SK-N-SH treated with all-trans-retinoic acid at 6 μM for 48 hours (cell line): ENCODE data around the gene GLI3.
A peak's percentile ranks its signal among the peaks of the same experiment; 100 is the strongest.

Experiments
- ATAC-seq: fragments of 200-7000 bp; cut with Tn5 transposase; 3 replicates; pipeline ENCODE4 v1.9.1; 2020; ENCODE audit warnings: mild to moderate bottlenecking, moderate library complexity
- ARNTL ChIP-seq: fragments of 450-650 bp; formaldehyde crosslinking; IDR thresholded peaks from 2 replicates; pipeline ENCODE4 v1.5.0; 2020; ENCODE audit warnings: low read depth, mild to moderate bottlenecking, moderate library complexity, borderline replicate concordance
- BACH2 ChIP-seq: fragments of 250-450 bp; sonication (Bioruptor Pico); IDR thresholded peaks from 2 replicates; pipeline ENCODE4 v1.9.0; 2021; ENCODE audit warnings: mild to moderate bottlenecking, borderline replicate concordance
- CSDC2 ChIP-seq: fragments of 250-450 bp; sonication (Bioruptor Pico); IDR thresholded peaks from 2 replicates; pipeline ENCODE4 v1.5.0; 2020; ENCODE audit warnings: mild to moderate bottlenecking, moderate library complexity
- ESRRG ChIP-seq: fragments of 250-450 bp; sonication (Bioruptor Pico); IDR thresholded peaks from 2 replicates; pipeline ENCODE4 v1.6.1; 2021; ENCODE audit warnings: mild to moderate bottlenecking
- ISL1 ChIP-seq: fragments of 250-450 bp; sonication (Bioruptor Pico); IDR thresholded peaks from 2 replicates; pipeline ENCODE4 v2.1.2; 2022; ENCODE audit warnings: mild to moderate bottlenecking, moderate library complexity
- OSR1 ChIP-seq: fragments of 250-450 bp; sonication (Bioruptor Pico); IDR thresholded peaks from 2 replicates; pipeline ENCODE4 v1.8.0; 2022; ENCODE audit warnings: moderate library complexity, mild to moderate bottlenecking, inconsistent platforms
- PPARA ChIP-seq: fragments of 250-450 bp; sonication (Bioruptor Pico); IDR thresholded peaks from 2 replicates; pipeline ENCODE4 v1.5.0; 2020; ENCODE audit warnings: mild to moderate bottlenecking, borderline replicate concordance
- RARB ChIP-seq: fragments of 250-450 bp; sonication (Bioruptor Pico); IDR thresholded peaks from 2 replicates; pipeline ENCODE4 v1.8.0; 2021; ENCODE audit warnings: mild to moderate bottlenecking, moderate library complexity
- SNAI2 ChIP-seq: fragments of 250-450 bp; sonication (Bioruptor Pico); IDR thresholded peaks from 2 replicates; pipeline ENCODE4 v1.5.0; 2020; ENCODE audit warnings: mild to moderate bottlenecking, moderate library complexity
- TCF4 ChIP-seq: fragments of 250-450 bp; sonication (Bioruptor Pico); IDR thresholded peaks from 2 replicates; pipeline ENCODE4 v1.8.0; 2021; ENCODE audit warnings: mild to moderate bottlenecking, moderate library complexity, borderline replicate concordance
- TOX ChIP-seq: fragments of 250-450 bp; sonication (Bioruptor Pico); IDR thresholded peaks from 2 replicates; pipeline ENCODE4 v1.8.0; 2021; ENCODE audit warnings: mild to moderate bottlenecking, moderate library complexity, borderline replicate concordance
- ZC3H10 ChIP-seq: fragments of 250-450 bp; sonication (Bioruptor Pico); IDR thresholded peaks from 2 replicates; pipeline ENCODE4 v1.5.1; 2021; ENCODE audit warnings: mild to moderate bottlenecking, moderate library complexity
- ZFP3 ChIP-seq: fragments of 250-450 bp; sonication (Bioruptor Pico); IDR thresholded peaks from 2 replicates; pipeline ENCODE4 v1.5.0; 2020; ENCODE audit warnings: mild to moderate bottlenecking, moderate library complexity
- ZFP30 ChIP-seq: fragments of 450-650 bp; formaldehyde crosslinking; IDR thresholded peaks from 2 replicates; pipeline ENCODE4 v1.5.0; 2022; ENCODE audit warnings: mild to moderate bottlenecking, moderate library complexity
- ZNF565 ChIP-seq: fragments of 450-650 bp; formaldehyde crosslinking; conservative IDR thresholded peaks from 2 replicates; pipeline ENCODE4 v1.5.0; 2020; ENCODE audit warnings: low read depth, mild to moderate bottlenecking, moderate library complexity
- ZNF70 ChIP-seq: fragments of 450-650 bp; formaldehyde crosslinking; IDR thresholded peaks from 2 replicates; pipeline ENCODE4 v1.5.0; 2020; ENCODE audit warnings: mild to moderate bottlenecking, moderate library complexity
- ZNF8 ChIP-seq: fragments of 450-650 bp; formaldehyde crosslinking; IDR thresholded peaks from 2 replicates; pipeline ENCODE4 v1.5.0; 2020; ENCODE audit warnings: mild to moderate bottlenecking, moderate library complexity
- TF ChIP-seq, protein P1 (sequence below): fragments of 250-450 bp; sonication (Bioruptor Pico); IDR thresholded peaks from 2 replicates; pipeline ENCODE4 v1.5.0; 2020; ENCODE audit warnings: mild to moderate bottlenecking, moderate library complexity
- TF ChIP-seq, protein P2 (sequence below): fragments of 250-450 bp; sonication (Bioruptor Pico); IDR thresholded peaks from 2 replicates; pipeline ENCODE4 v1.8.0; 2020; ENCODE audit warnings: mild to moderate bottlenecking, moderate library complexity, borderline replicate concordance
- TF ChIP-seq, protein P3 (sequence below): fragments of 250-450 bp; sonication (Bioruptor Pico); IDR thresholded peaks from 2 replicates; pipeline ENCODE4 v1.5.1; 2021; ENCODE audit warnings: mild to moderate bottlenecking, moderate library complexity
- TF ChIP-seq, protein P4 (sequence below): fragments of 250-450 bp; sonication (Bioruptor Pico); IDR thresholded peaks from 2 replicates; pipeline ENCODE4 v1.8.0; 2021; ENCODE audit warnings: low read depth, mild to moderate bottlenecking, moderate library complexity, borderline replicate concordance

GLI3 gene

GRCh38 chr7:41922373-41922772, 314.6 kb downstream of the GLI3 start:
- TF ChIP-seq, protein P1, sequence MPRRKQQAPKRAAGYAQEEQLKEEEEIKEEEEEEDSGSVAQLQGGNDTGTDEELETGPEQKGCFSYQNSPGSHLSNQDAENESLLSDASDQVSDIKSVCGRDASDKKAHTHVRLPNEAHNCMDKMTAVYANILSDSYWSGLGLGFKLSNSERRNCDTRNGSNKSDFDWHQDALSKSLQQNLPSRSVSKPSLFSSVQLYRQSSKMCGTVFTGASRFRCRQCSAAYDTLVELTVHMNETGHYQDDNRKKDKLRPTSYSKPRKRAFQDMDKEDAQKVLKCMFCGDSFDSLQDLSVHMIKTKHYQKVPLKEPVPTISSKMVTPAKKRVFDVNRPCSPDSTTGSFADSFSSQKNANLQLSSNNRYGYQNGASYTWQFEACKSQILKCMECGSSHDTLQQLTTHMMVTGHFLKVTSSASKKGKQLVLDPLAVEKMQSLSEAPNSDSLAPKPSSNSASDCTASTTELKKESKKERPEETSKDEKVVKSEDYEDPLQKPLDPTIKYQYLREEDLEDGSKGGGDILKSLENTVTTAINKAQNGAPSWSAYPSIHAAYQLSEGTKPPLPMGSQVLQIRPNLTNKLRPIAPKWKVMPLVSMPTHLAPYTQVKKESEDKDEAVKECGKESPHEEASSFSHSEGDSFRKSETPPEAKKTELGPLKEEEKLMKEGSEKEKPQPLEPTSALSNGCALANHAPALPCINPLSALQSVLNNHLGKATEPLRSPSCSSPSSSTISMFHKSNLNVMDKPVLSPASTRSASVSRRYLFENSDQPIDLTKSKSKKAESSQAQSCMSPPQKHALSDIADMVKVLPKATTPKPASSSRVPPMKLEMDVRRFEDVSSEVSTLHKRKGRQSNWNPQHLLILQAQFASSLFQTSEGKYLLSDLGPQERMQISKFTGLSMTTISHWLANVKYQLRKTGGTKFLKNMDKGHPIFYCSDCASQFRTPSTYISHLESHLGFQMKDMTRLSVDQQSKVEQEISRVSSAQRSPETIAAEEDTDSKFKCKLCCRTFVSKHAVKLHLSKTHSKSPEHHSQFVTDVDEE (CRISPR knock-in tag), result no peak
- TF ChIP-seq TOX (CRISPR knock-in tag) (no peak), SNAI2 (no peak), TCF4 (CRISPR knock-in tag) (no peak), ZC3H10 (CRISPR knock-in tag) (no peak), PPARA (no peak), ZFP3 (CRISPR knock-in tag) (no peak), OSR1 (CRISPR knock-in tag) (no peak), ISL1 (CRISPR knock-in tag) (no peak), ZNF8 (CRISPR knock-in tag) (no peak), ZNF565 (CRISPR knock-in tag) (no peak), ESRRG (CRISPR knock-in tag) (no peak), CSDC2 (CRISPR knock-in tag) (no peak), ARNTL (CRISPR knock-in tag) (no peak)
- TF ChIP-seq, protein P2, sequence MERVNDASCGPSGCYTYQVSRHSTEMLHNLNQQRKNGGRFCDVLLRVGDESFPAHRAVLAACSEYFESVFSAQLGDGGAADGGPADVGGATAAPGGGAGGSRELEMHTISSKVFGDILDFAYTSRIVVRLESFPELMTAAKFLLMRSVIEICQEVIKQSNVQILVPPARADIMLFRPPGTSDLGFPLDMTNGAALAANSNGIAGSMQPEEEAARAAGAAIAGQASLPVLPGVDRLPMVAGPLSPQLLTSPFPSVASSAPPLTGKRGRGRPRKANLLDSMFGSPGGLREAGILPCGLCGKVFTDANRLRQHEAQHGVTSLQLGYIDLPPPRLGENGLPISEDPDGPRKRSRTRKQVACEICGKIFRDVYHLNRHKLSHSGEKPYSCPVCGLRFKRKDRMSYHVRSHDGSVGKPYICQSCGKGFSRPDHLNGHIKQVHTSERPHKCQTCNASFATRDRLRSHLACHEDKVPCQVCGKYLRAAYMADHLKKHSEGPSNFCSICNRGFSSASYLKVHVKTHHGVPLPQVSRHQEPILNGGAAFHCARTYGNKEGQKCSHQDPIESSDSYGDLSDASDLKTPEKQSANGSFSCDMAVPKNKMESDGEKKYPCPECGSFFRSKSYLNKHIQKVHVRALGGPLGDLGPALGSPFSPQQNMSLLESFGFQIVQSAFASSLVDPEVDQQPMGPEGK (CRISPR knock-in tag), result no peak
- TF ChIP-seq, protein P3, sequence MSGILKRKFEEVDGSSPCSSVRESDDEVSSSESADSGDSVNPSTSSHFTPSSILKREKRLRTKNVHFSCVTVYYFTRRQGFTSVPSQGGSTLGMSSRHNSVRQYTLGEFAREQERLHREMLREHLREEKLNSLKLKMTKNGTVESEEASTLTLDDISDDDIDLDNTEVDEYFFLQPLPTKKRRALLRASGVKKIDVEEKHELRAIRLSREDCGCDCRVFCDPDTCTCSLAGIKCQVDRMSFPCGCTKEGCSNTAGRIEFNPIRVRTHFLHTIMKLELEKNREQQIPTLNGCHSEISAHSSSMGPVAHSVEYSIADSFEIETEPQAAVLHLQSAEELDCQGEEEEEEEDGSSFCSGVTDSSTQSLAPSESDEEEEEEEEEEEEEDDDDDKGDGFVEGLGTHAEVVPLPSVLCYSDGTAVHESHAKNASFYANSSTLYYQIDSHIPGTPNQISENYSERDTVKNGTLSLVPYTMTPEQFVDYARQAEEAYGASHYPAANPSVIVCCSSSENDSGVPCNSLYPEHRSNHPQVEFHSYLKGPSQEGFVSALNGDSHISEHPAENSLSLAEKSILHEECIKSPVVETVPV (CRISPR knock-in tag), result no peak
- TF ChIP-seq, protein P4, sequence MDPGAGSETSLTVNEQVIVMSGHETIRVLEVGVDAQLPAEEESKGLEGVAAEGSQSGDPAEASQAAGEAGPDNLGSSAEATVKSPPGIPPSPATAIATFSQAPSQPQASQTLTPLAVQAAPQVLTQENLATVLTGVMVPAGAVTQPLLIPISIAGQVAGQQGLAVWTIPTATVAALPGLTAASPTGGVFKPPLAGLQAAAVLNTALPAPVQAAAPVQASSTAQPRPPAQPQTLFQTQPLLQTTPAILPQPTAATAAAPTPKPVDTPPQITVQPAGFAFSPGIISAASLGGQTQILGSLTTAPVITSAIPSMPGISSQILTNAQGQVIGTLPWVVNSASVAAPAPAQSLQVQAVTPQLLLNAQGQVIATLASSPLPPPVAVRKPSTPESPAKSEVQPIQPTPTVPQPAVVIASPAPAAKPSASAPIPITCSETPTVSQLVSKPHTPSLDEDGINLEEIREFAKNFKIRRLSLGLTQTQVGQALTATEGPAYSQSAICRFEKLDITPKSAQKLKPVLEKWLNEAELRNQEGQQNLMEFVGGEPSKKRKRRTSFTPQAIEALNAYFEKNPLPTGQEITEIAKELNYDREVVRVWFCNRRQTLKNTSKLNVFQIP (CRISPR knock-in tag), result no peak
- ATAC-seq, result no peak

DNA sequence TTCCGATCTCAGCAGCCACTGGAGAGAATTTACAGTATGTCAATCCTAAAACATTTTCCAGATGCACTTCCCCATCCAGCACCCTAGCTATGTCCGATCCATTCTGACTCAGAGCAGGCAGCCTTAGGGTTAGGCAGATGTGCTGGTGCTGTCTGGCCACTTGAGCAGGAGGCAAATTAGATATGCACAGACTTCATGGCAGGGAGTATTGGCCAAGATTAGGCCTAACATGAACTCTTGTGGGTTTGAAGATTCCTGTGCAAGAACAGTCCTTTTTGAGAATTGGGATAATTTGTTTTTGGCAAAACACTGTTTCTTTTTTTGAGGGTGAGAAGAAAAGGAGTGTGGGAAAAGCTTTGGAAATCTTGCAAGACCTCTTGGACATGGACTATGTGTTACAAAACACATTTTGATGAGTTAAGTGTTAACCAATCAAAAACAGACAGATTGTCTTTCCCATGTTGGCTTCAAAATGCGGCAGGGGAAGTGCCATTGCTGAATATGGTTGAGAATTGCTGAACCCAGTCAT, 315.5 kb downstream of the GLI3 start:
- TF ChIP-seq ARNTL (CRISPR knock-in tag) (no peak), ZFP30 (CRISPR knock-in tag) (no peak), ZFP3 (CRISPR knock-in tag) (no peak), OSR1 (CRISPR knock-in tag) (no peak), ZNF565 (CRISPR knock-in tag) (no peak), BACH2 (CRISPR knock-in tag) (no peak), ESRRG (CRISPR knock-in tag) (no peak), TOX (CRISPR knock-in tag) (no peak), ZNF8 (CRISPR knock-in tag) (no peak), ISL1 (CRISPR knock-in tag) (no peak), ZC3H10 (CRISPR knock-in tag) (no peak), TCF4 (CRISPR knock-in tag) (no peak), RARB (CRISPR knock-in tag) (no peak), ZNF70 (no peak)
- TF ChIP-seq, protein P2 (CRISPR knock-in tag), result no peak
- TF ChIP-seq, protein P1 (CRISPR knock-in tag), result no peak
- TF ChIP-seq, protein P3 (CRISPR knock-in tag), result no peak
- TF ChIP-seq, protein P4 (CRISPR knock-in tag), result no peak
- peak; percentile 47 for ATAC-seq
